ENCODE data around the gene CASP8. TPM values are rescaled to one million over a fixed set of nuclear protein-coding genes. Genes with fewer than 3 reads are reported as not detected.

CASP8 gene
- polyA plus RNA-seq, 1 donor from 2014 or later: not detected

DNA sequence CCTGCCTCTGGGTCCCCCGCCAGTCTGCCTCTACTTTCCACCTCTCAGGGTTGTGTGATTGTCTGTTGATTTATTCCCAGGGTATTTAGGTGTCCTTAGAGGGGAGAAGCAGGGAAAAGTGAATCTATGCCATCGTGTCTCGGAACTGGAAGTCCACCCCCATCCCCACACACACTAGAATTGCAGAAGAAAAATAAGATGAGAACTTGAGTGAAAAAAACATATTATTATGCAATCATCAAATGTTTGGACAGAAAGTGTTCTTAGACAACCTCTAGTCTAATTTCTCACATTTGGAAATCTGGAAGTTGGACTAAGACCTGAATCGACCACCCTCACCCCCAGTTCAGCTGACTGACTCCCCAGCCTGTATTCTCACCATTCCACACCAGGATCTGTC lies 14.1 kb upstream of the CASP8 start:
- no peaks in the 10 kb centered on the region for H4K20me1 ChIP-seq (ENCODE audit: insufficient read depth)

DNA sequence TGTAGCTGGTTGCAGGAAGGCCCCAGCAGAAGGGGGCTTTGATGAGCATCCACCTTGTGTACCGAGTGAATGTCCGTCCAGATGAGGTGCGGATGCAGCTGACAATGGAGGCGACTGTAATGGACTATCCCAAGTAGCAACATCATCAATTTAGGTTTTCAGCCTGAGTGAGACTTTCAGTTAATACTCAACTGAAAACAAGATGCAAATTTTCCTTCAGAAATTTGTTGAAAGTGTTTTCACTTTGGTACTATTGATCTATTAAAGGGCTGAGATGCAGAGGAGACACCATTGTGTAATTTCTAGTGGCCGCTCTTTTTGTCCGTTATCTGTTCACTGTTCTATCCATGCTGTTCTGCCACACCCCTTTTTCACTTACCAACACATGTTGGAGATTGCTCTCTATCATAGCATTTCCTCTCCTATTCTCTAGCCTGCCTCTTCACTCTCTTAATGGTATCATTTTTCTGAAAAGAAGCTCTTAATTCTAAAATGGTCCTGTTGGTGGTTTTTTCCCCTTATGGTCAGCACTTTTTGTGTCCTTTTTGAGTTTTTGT lies 12.0 kb upstream of the CASP8 start:
- Histone ChIP-seq H3K4me3 (ENCODE audit: low read length) (no peak overlapping the region), H2AFZ (ENCODE audit: low read depth, low read length) (no peak overlapping the region), H3K27me3 (ENCODE audit: insufficient read depth, low read depth, low read length) (no peaks in the 10 kb centered on the region), H3K9me3 (ENCODE audit: low read length) (no peaks in the 10 kb centered on the region), H3K27ac (ENCODE audit: low read length) (no peak overlapping the region), H3K4me2 (ENCODE audit: low read length) (no peak overlapping the region), H3K9ac (ENCODE audit: low read length) (no peak overlapping the region), H3F3A (ENCODE audit: insufficient read depth, low read length, poor library complexity, severe bottlenecking) (no peaks in the 10 kb centered on the region), H3K9me2 (ENCODE audit: insufficient read depth, low read length) (no peaks in the 10 kb centered on the region), H3K36me3 (ENCODE audit: insufficient read depth, low read length) (no peaks in the 10 kb centered on the region), H4K20me1 (ENCODE audit: insufficient read depth) (no peaks in the 10 kb centered on the region), H3K79me2 (replicated peaks; ENCODE audit: insufficient read depth, low read length) (no peaks in the 10 kb centered on the region)
- TF ChIP-seq, protein P1, sequence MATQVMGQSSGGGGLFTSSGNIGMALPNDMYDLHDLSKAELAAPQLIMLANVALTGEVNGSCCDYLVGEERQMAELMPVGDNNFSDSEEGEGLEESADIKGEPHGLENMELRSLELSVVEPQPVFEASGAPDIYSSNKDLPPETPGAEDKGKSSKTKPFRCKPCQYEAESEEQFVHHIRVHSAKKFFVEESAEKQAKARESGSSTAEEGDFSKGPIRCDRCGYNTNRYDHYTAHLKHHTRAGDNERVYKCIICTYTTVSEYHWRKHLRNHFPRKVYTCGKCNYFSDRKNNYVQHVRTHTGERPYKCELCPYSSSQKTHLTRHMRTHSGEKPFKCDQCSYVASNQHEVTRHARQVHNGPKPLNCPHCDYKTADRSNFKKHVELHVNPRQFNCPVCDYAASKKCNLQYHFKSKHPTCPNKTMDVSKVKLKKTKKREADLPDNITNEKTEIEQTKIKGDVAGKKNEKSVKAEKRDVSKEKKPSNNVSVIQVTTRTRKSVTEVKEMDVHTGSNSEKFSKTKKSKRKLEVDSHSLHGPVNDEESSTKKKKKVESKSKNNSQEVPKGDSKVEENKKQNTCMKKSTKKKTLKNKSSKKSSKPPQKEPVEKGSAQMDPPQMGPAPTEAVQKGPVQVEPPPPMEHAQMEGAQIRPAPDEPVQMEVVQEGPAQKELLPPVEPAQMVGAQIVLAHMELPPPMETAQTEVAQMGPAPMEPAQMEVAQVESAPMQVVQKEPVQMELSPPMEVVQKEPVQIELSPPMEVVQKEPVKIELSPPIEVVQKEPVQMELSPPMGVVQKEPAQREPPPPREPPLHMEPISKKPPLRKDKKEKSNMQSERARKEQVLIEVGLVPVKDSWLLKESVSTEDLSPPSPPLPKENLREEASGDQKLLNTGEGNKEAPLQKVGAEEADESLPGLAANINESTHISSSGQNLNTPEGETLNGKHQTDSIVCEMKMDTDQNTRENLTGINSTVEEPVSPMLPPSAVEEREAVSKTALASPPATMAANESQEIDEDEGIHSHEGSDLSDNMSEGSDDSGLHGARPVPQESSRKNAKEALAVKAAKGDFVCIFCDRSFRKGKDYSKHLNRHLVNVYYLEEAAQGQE (IDR thresholded peaks at IDR 0.05; ENCODE audit: borderline replicate concordance): no peak
- TF ChIP-seq POLR2AphosphoS5 (IDR thresholded peaks at IDR 0.05) (no peak), EZH2 (IDR thresholded peaks at IDR 0.05; ENCODE audit: borderline replicate concordance, insufficient read depth, low read length, poor library complexity, severe bottlenecking) (no peak), RAD21 (conservative IDR thresholded peaks at IDR 0.05) (no peak), EP300 (conservative IDR thresholded peaks at IDR 0.05; ENCODE audit: poor library complexity, severe bottlenecking) (no peak), SMC3 (conservative IDR thresholded peaks at IDR 0.05; ENCODE audit: poor library complexity) (no peak)

More for the DNA sequence above, 14.1 kb upstream of the CASP8 start:
- no peaks in the 10 kb centered on the region for H3K27me3 ChIP-seq (ENCODE audit: insufficient read depth, low read depth, low read length)
- no peaks in the 10 kb centered on the region for H3F3A ChIP-seq (ENCODE audit: insufficient read depth, low read length, poor library complexity, severe bottlenecking)
- no peak overlapping the region for H3K4me2 ChIP-seq (ENCODE audit: low read length)
- no peaks in the 10 kb centered on the region for H3K36me3 ChIP-seq (ENCODE audit: insufficient read depth, low read length)
- no peak overlapping the region for H2AFZ ChIP-seq (ENCODE audit: low read depth, low read length)
- no peak overlapping the region for H3K4me3 ChIP-seq (ENCODE audit: low read length)
- no peaks in the 10 kb centered on the region for H3K9me3 ChIP-seq (ENCODE audit: low read length)
- no peak overlapping the region for H3K9ac ChIP-seq (ENCODE audit: low read length)
- H3K79me2 ChIP-seq (replicated peaks; ENCODE audit: insufficient read depth, low read length): no peaks in the 10 kb centered on the region
- H3K9me2 ChIP-seq (ENCODE audit: insufficient read depth, low read length): no peaks in the 10 kb centered on the region
- H3K27ac ChIP-seq (ENCODE audit: low read length): no peak overlapping the region
- no peak for TF ChIP-seq TAF1 (IDR thresholded peaks at IDR 0.05; ENCODE audit: low read depth)
- no peak for TF ChIP-seq SMC3 (conservative IDR thresholded peaks at IDR 0.05; ENCODE audit: poor library complexity)
- TF ChIP-seq POLR2AphosphoS5 (IDR thresholded peaks at IDR 0.05): no peak
- TF ChIP-seq EP300 (conservative IDR thresholded peaks at IDR 0.05; ENCODE audit: poor library complexity, severe bottlenecking): no peak
- no peak for TF ChIP-seq RAD21 (conservative IDR thresholded peaks at IDR 0.05)
- TF ChIP-seq, protein P1 (IDR thresholded peaks at IDR 0.05; ENCODE audit: borderline replicate concordance): no peak
- TF ChIP-seq, protein P2, sequence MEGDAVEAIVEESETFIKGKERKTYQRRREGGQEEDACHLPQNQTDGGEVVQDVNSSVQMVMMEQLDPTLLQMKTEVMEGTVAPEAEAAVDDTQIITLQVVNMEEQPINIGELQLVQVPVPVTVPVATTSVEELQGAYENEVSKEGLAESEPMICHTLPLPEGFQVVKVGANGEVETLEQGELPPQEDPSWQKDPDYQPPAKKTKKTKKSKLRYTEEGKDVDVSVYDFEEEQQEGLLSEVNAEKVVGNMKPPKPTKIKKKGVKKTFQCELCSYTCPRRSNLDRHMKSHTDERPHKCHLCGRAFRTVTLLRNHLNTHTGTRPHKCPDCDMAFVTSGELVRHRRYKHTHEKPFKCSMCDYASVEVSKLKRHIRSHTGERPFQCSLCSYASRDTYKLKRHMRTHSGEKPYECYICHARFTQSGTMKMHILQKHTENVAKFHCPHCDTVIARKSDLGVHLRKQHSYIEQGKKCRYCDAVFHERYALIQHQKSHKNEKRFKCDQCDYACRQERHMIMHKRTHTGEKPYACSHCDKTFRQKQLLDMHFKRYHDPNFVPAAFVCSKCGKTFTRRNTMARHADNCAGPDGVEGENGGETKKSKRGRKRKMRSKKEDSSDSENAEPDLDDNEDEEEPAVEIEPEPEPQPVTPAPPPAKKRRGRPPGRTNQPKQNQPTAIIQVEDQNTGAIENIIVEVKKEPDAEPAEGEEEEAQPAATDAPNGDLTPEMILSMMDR (IDR thresholded peaks at IDR 0.05; ENCODE audit: poor library complexity, severe bottlenecking): no peak
- no peak for TF ChIP-seq EZH2 (IDR thresholded peaks at IDR 0.05; ENCODE audit: borderline replicate concordance, insufficient read depth, low read length, poor library complexity, severe bottlenecking)
- TF ChIP-seq MXI1 (conservative IDR thresholded peaks at IDR 0.05; ENCODE audit: poor library complexity, severe bottlenecking): no peak

All from neural cell (in vitro differentiated cells).